Karpas-422 (cell line): ENCODE measurements around the gene XKR3. TPM values are rescaled to one million over a fixed set of nuclear protein-coding genes. Genes with fewer than 3 reads are reported as not detected.
"Not testable (repeated sequence)": the region's sequence is repeated elsewhere in the genome, so short reads cannot be mapped to it uniquely, and the experiment has no call there.

Experiments
- DNase-seq: peaks from one replicate; pipeline ENCODE4 v3.0.0-alpha.2; 2015
- H2AFZ ChIP-seq: fragments of 200-600 bp; sonication (generic); 2 replicates; pipeline ENCODE4 v1.6.1; 2014; ENCODE audit warnings: antibody characterized with exemption, low read length, mixed read lengths
- H3K27ac ChIP-seq: fragments of 200-600 bp; sonication (generic); 2 replicates; pipeline ENCODE4 v1.5.1; 2014; ENCODE audit warnings: mild to moderate bottlenecking, low read length, moderate library complexity
- H3K27me3 ChIP-seq: fragments of 200-600 bp; sonication (generic); 2 replicates; pipeline ENCODE4 v1.6.1; 2014; ENCODE audit warnings: low read length, mixed read lengths
- H3K36me3 ChIP-seq: fragments of 200-600 bp; sonication (generic); 2 replicates; pipeline ENCODE4 v1.6.1; 2014; ENCODE audit warnings: low read length, mixed read lengths; ENCODE audit not compliant: insufficient read depth
- H3K4me1 ChIP-seq: fragments of 200-600 bp; sonication (generic); 2 replicates; pipeline ENCODE4 v1.6.1; 2014; ENCODE audit warnings: mild to moderate bottlenecking, low read length, mixed read lengths
- H3K4me2 ChIP-seq: fragments of 200-600 bp; sonication (generic); 2 replicates; pipeline ENCODE4 v1.6.1; 2014; ENCODE audit warnings: low read length, low read depth, mild to moderate bottlenecking; ENCODE audit not compliant: poor library complexity, severe bottlenecking
- H3K4me3 ChIP-seq: fragments of 200-600 bp; sonication (generic); 2 replicates; pipeline ENCODE4 v1.5.1; 2014; ENCODE audit warnings: mild to moderate bottlenecking, antibody characterized with exemption, low read length, mixed read lengths
- H3K79me2 ChIP-seq: fragments of 200-600 bp; sonication (generic); 2 replicates; pipeline ENCODE4 v1.6.1; 2014; ENCODE audit warnings: mild to moderate bottlenecking, low read length, mixed read lengths
- H3K9ac ChIP-seq: fragments of 200-600 bp; sonication (generic); 2 replicates; pipeline ENCODE4 v1.6.0; 2014; ENCODE audit warnings: low read length
- H3K9me2 ChIP-seq: fragments of 200-600 bp; sonication (generic), shearing (Covaris generic); replicated peaks from 2 replicates; pipeline ENCODE4 v1.6.0; 2014; ENCODE audit warnings: mild to moderate bottlenecking, low read length, moderate library complexity; ENCODE audit not compliant: insufficient read depth
- H3K9me3 ChIP-seq: fragments of 300-700, 200-600 bp; sonication (generic); 2 replicates; pipeline ENCODE4 v1.6.1; 2014; ENCODE audit warnings: low read length, mixed read lengths
- H4K20me1 ChIP-seq: fragments of 200-600 bp; sonication (generic); 2 replicates; pipeline ENCODE4 v1.6.1; 2014; ENCODE audit warnings: mild to moderate bottlenecking, antibody characterized with exemption, low read length, low read depth; ENCODE audit not compliant: insufficient read depth
- small RNA-seq: library from RNA; depleted of rRNA; stranded (forward); fragments of <200 nt; gene quantifications from one replicate; pipeline ENCODE3, GENCODE V24; 2014
- total RNA-seq: library from RNA; depleted of rRNA; stranded (reverse); fragments of >200 nt; shearing (Covaris generic); gene quantifications from 2 replicates; pipeline ENCODE4 v1.2.3, GENCODE V29; 2014; ENCODE audit warnings: low replicate concordance; rRNA removed

The XKR3 gene
- total RNA-seq, 1 experiment from 2014 or later, result not detected

DNA sequence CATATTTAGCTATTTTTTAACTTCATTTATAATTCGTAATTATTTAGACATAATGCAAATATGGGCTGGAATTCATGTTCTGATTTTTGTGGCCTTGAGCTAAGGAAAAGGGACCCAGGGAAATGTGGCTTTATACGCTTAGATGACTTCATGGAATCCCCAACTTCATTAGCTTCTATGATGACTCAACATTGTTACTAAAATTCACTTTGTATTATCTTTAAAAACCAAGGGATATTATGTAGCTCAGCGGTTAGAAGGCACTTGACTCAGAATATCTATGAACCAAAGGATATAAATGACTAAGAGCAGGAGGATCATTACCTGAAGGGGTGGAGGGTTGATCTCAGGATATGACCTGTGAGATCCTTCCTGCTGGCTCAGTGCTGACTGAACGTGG lies 64.8 kb downstream of the XKR3 start:
- not testable (repeated sequence) for DNase-seq, H2AFZ ChIP-seq, H3K4me3 ChIP-seq, H3K36me3 ChIP-seq, H3K27ac ChIP-seq, H4K20me1 ChIP-seq, H3K9me2 ChIP-seq, H3K4me2 ChIP-seq, H3K27me3 ChIP-seq, H3K9ac ChIP-seq, H3K4me1 ChIP-seq, H3K9me3 ChIP-seq, H3K79me2 ChIP-seq

DNA sequence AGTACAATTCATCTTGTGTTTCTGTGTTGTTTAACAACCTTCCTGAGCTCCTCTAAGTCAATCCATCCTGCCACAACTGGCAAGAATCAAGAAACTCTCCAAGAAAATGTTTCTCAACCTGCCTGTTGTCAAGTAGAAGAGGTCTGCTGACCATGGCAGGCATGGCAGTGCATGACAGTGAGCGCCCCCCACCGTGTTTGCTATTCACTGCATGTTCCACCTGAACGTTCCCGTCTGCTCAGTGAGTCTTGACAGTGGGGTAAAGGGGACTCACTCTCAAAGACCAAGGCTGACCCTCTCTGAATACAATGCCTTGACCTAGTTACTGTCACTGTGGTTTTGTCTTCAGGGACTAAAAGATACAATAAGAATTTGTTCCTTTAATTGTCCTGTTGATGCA lies 75.9 kb downstream of the XKR3 start:
- not testable (repeated sequence) for H3K27me3 ChIP-seq, H3K27ac ChIP-seq, H3K9me2 ChIP-seq

DNA sequence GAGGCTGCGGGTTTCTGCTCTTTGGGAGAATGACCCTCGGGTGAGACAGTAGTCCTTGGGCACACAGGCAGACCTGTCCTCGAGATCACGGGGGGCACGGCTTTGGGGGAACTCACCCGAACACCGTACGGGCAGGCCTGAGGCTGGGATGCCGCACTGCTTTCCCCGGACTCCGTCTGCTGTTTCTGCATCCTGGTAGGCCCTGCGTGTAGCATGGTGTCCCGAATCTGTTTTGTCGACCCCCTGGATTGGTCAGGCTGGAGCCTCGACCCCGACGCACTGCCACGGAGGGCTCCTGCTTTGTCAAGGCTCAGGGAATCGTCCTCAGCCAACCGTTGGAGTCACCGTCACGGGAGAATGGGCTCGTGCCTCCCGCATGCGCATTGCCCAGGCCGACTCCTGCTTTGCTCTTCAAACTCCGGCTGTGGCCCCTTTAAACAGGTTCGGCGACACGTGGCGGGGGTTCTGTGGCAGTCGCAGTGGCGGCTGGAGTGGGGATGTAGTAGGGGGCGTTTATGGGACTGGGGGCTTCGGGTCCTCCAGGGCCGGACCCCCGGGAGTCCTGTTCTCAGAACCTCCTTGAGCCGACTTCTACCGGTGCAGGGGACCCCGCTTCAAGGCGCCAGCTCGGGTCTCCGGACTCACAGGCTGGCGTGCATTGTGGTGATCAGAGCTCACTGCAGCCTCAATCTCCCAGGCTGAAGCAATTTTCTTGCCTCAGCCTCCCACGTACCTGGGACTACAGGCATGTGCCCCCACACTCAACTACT lies 76.9 kb downstream of the XKR3 start:
- H3K4me2 ChIP-seq, H3K36me3 ChIP-seq, H3K9me2 ChIP-seq, H3K4me3 ChIP-seq, H3K27me3 ChIP-seq, DNase-seq, H3K9ac ChIP-seq, H3K9me3 ChIP-seq, H4K20me1 ChIP-seq, H2AFZ ChIP-seq, H3K79me2 ChIP-seq, H3K4me1 ChIP-seq, H3K27ac ChIP-seq: not testable (repeated sequence)

More for the DNA sequence above, 75.9 kb downstream of the XKR3 start:
- H4K20me1 ChIP-seq, H3K36me3 ChIP-seq, DNase-seq, H3K4me2 ChIP-seq, H2AFZ ChIP-seq, H3K79me2 ChIP-seq, H3K4me3 ChIP-seq, H3K9ac ChIP-seq, H3K4me1 ChIP-seq, H3K9me3 ChIP-seq: not testable (repeated sequence)

DNA sequence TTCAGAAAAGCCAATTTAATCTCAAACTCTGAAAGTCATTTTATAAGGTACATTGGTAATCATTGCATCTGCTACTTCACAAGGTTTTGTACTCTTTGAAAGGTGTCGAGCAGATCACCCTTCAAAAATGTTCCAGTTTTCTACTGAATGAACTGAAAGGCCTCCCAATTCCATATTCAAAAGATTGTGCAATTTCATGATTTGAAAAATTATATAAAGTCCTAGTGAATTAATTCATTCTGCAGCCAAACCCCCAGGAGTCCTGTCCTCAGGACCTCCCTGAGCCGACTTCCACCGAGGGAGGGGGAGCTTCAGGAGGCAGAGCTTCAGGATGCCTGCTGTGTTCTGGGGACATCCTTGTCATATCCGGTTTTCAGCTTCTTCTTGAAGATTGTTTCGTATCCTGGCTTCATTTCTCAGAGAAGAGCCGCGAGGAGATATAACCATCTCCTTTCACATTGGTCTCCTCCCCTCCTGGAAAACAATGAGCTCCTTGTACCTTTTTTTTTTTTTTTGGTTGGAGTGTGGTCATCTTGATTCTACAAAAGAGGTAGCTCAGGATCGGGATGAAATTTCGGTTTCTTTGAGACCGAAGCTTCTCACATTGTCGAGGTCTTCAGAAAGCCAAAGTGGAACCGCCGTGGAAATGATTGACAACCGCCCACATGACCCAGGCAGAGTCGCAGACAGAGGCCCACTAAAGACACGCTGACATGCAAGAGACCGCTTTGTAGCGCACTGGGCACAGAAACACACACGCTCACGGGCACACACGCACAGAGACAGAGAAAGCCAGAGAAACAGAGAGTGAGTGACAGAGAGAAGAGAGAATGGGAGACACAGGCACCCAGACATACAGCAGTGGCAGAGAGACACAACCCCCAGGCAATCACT lies 77.7 kb downstream of the XKR3 start:
- H4K20me1 ChIP-seq, H3K4me1 ChIP-seq, H3K4me3 ChIP-seq, DNase-seq, H3K27ac ChIP-seq, H3K36me3 ChIP-seq, H3K9me3 ChIP-seq, H3K9ac ChIP-seq, H2AFZ ChIP-seq, H3K79me2 ChIP-seq, H3K4me2 ChIP-seq, H3K27me3 ChIP-seq, H3K9me2 ChIP-seq: not testable (repeated sequence)

DNA sequence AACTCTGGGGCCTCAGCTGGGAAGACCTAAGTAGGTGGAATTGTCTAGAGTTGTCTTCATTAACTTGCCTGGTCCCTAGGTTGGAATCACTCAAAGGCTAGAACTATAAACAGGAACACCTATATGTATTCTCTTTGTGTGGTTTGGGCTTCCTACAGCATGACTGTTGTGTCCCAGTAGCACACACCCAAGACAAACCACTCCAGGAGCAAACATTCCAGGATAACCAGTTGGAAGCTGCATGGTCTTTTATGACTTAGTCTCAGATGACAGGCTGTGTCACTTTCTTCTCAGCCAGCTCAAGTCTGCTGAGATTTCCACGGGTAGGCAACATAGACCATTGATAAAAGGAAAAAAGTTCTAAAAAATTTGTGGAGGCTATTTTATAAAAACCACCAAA lies 90.9 kb downstream of the XKR3 start:
- not testable (repeated sequence) for H3K27me3 ChIP-seq, H3K4me3 ChIP-seq, H4K20me1 ChIP-seq, H3K9me2 ChIP-seq, H3K36me3 ChIP-seq, H3K4me2 ChIP-seq, DNase-seq, H2AFZ ChIP-seq, H3K79me2 ChIP-seq, H3K9me3 ChIP-seq, H3K9ac ChIP-seq, H3K27ac ChIP-seq, H3K4me1 ChIP-seq

Small RNAs within 50 kb of the gene (small RNA-seq; reads per million reads assigned to genes)
- gene GPM6BP3, result not detected

Other genes starting within 250 kb of the XKR3 start
- gene CCT8L2, start 232.6 kb downstream of the XKR3 start, total RNA-seq, result not detected in 2 replicates
- gene GAB4, start 182.8 kb upstream of the XKR3 start, total RNA-seq, result 0.11 TPM in 1 of 2 replicates, not detected in the other